HAP-1 (cell line): ENCODE data around the gene CD24.
"Not testable (repeated sequence)": the region's sequence is repeated elsewhere in the genome, so short reads cannot be mapped to it uniquely, and the experiment has no call there.

Source experiments
- DNase-seq, 2 experiments: peaks; one replicate each; pipeline ENCODE4 v3.0.0-alpha.2; 2016 to 2020; ENCODE audit warnings: low spot score in 2 of 2
- H3K27me3 ChIP-seq: fragments of 250-450 bp; sonication (Bioruptor Pico); 2 replicates; pipeline ENCODE4 v1.5.1; 2020; ENCODE audit warnings: low read depth, mild to moderate bottlenecking, moderate library complexity
- H3K36me3 ChIP-seq: fragments of 250-450 bp; sonication (Bioruptor Pico); replicated peaks from 2 replicates; pipeline ENCODE4 v1.5.1; 2020; ENCODE audit warnings: mild to moderate bottlenecking
- H3K4me1 ChIP-seq: fragments of 250-450 bp; sonication (Bioruptor Pico); 2 replicates; pipeline ENCODE4 v1.5.1; 2020; ENCODE audit warnings: mild to moderate bottlenecking
- H3K4me3 ChIP-seq: fragments of 250-450 bp; sonication (Bioruptor Pico); 2 replicates; pipeline ENCODE4 v1.5.1; 2020; ENCODE audit warnings: mild to moderate bottlenecking, moderate library complexity
- H3K9me3 ChIP-seq: fragments of 250-450 bp; sonication (Bioruptor Pico); 2 replicates; pipeline ENCODE4 v1.5.1; 2020; ENCODE audit warnings: mild to moderate bottlenecking, moderate library complexity
- in situ Hi-C: fragments of 300-500 bp; cut with MboI; formaldehyde crosslinking; loops from 3 replicates; pipeline ENCODE4 v1.14.3; 2020; ENCODE audit warnings: low sequenced_read_pairs, inconsistent platforms, mixed read lengths

CD24 gene

GRCh38 chr6:106974336-106974998 is at the start of gene CD24:
CD24 (minus strand) TSS chr6:106974729; CDS start chr6:106974646, 83 bp downstream.
- peaks cover 3% of the 10 kb centered on the region; the same call in 1 of the 2 replicates for H3K36me3 ChIP-seq
- H3K9me3 ChIP-seq: no peaks in the 10 kb centered on the region
- DNase-seq: peak; percentile 43 to 83
- no peaks in the 10 kb centered on the region for H3K27me3 ChIP-seq
- peaks cover 11% of the 10 kb centered on the region for H3K4me1 ChIP-seq
- in situ Hi-C loops: no loop called here
- H3K4me3 ChIP-seq: peak within 1 kb of the TSS; percentile 78

GRCh38 chr6:107021446-107022185 is 47.1 kb upstream of the CD24 start:
- Histone ChIP-seq H3K36me3 (no peaks in the 10 kb centered on the region), H3K4me3 (no peak overlapping the region), H3K4me1 (no peaks in the 10 kb centered on the region), H3K9me3 (no peaks in the 10 kb centered on the region), H3K27me3 (no peaks in the 10 kb centered on the region)
- in situ Hi-C loops: no loop called here
- DNase-seq: no peak

- H3K4me1 ChIP-seq: no peaks in the 10 kb centered on the region
- no peaks in the 10 kb centered on the region for H3K36me3 ChIP-seq
- DNase-seq: no peak
- in situ Hi-C loops: no loop called here
- H3K9me3 ChIP-seq: no peaks in the 10 kb centered on the region
- H3K27me3 ChIP-seq: no peaks in the 10 kb centered on the region
- H3K4me3 ChIP-seq: no peak overlapping the region
Measured at GRCh38 chr6:107020239-107020638, 45.7 kb upstream of the CD24 start.

- DNase-seq, H3K9me3 ChIP-seq: not testable (repeated sequence)
Measured at GRCh38 chr6:107019628-107020027, 45.1 kb upstream of the CD24 start.

GRCh38 chr6:107019047-107019446 is 44.5 kb upstream of the CD24 start:
- no peak overlapping the region for H3K4me3 ChIP-seq
- in situ Hi-C loops: no loop called here
- H3K4me1 ChIP-seq: no peaks in the 10 kb centered on the region
- H3K27me3 ChIP-seq: no peaks in the 10 kb centered on the region
- no peaks in the 10 kb centered on the region for H3K36me3 ChIP-seq
- DNase-seq: no peak
- no peaks in the 10 kb centered on the region; the same call in 1 of the 2 replicates for H3K9me3 ChIP-seq

More at GRCh38 chr6:107019628-107020027, 45.1 kb upstream of the CD24 start:
- in situ Hi-C loops, H3K36me3 ChIP-seq, H3K27me3 ChIP-seq, H3K4me1 ChIP-seq, H3K4me3 ChIP-seq: not testable (repeated sequence)

GRCh38 chr6:107009499-107009898 is 35.0 kb upstream of the CD24 start:
- in situ Hi-C loops: no loop called here
- no peaks in the 10 kb centered on the region for H3K36me3 ChIP-seq

GRCh38 chr6:106997392-106998158 is 23.0 kb upstream of the CD24 start:
- H3K9me3 ChIP-seq: no peaks in the 10 kb centered on the region
- no peaks in the 10 kb centered on the region for H3K4me1 ChIP-seq
- no peak overlapping the region for H3K4me3 ChIP-seq
- no peaks in the 10 kb centered on the region for H3K27me3 ChIP-seq
- peak; percentile 61 to 82 for DNase-seq
- in situ Hi-C loops: loop anchor here (25.0 kb wide), 2 partner anchors 435 to 660 kb away; partner anchors contain the start of gene ATG5
- H3K36me3 ChIP-seq: no peaks in the 10 kb centered on the region

More at GRCh38 chr6:107009499-107009898, 35.0 kb upstream of the CD24 start:
- H3K9me3 ChIP-seq: no peaks in the 10 kb centered on the region; the same call in 1 of the 2 replicates
- DNase-seq: no peak
- no peak overlapping the region for H3K4me3 ChIP-seq
- H3K4me1 ChIP-seq: no peaks in the 10 kb centered on the region
- H3K27me3 ChIP-seq: no peaks in the 10 kb centered on the region

GRCh38 chr6:106995640-106996039 is 21.1 kb upstream of the CD24 start:
- no peaks in the 10 kb centered on the region for H3K36me3 ChIP-seq
- H3K27me3 ChIP-seq: no peaks in the 10 kb centered on the region
- in situ Hi-C loops: loop anchor here (25.0 kb wide), 2 partner anchors 433 to 658 kb away; partner anchors contain the start of gene ATG5
- H3K4me1 ChIP-seq: no peaks in the 10 kb centered on the region
- H3K4me3 ChIP-seq: no peak overlapping the region
- no peaks in the 10 kb centered on the region for H3K9me3 ChIP-seq
- DNase-seq: no peak

- H3K4me3 ChIP-seq, H3K27me3 ChIP-seq, H3K4me1 ChIP-seq, H3K36me3 ChIP-seq, DNase-seq, H3K9me3 ChIP-seq: not testable (repeated sequence)
- in situ Hi-C loops: loop anchor here (10.0 to 25.0 kb wide), 3 partner anchors 427 to 652 kb away; partner anchors contain the start of gene ATG5
Measured at GRCh38 chr6:106989737-106990136, 15.2 kb upstream of the CD24 start.

GRCh38 chr6:106988664-106989063 is 14.1 kb upstream of the CD24 start:
- Histone ChIP-seq H3K9me3 (no peaks in the 10 kb centered on the region), H3K36me3 (no peaks in the 10 kb centered on the region), H3K4me1 (no peaks in the 10 kb centered on the region), H3K27me3 (peaks cover 3% of the 10 kb centered on the region; the same call in 1 of the 2 replicates), H3K4me3 (no peak overlapping the region)
- DNase-seq: no peak
- in situ Hi-C loops: loop anchor here (10.0 to 25.0 kb wide), 3 partner anchors 426 to 651 kb away; partner anchors contain the start of gene ATG5

GRCh38 chr6:106981926-106982325 is 7.4 kb upstream of the CD24 start:
- in situ Hi-C loops: loop anchor here (10.0 to 25.0 kb wide), 3 partner anchors 420 to 645 kb away; partner anchors contain the start of gene ATG5
- Histone ChIP-seq H3K36me3 (no peaks in the 10 kb centered on the region), H3K4me1 (no peaks in the 10 kb centered on the region), H3K27me3 (no peaks in the 10 kb centered on the region), H3K4me3 (no peak overlapping the region), H3K9me3 (no peaks in the 10 kb centered on the region)
- peak in 1 of 2 experiments; percentile 25 for DNase-seq

- in situ Hi-C loops: loop anchor here (10.0 to 25.0 kb wide), 3 partner anchors 419 to 644 kb away; partner anchors contain the start of gene ATG5
- Histone ChIP-seq H3K27me3 (no peaks in the 10 kb centered on the region), H3K4me3 (no peak overlapping the region), H3K36me3 (no peaks in the 10 kb centered on the region), H3K9me3 (no peaks in the 10 kb centered on the region), H3K4me1 (no peaks in the 10 kb centered on the region)
- no peak for DNase-seq
Measured at GRCh38 chr6:106980926-106981325, 6.4 kb upstream of the CD24 start.

- Histone ChIP-seq H3K4me3 (no peak overlapping the region), H3K9me3 (no peaks in the 10 kb centered on the region), H3K36me3 (no peaks in the 10 kb centered on the region), H3K27me3 (no peaks in the 10 kb centered on the region), H3K4me1 (no peaks in the 10 kb centered on the region)
- DNase-seq: peak; percentile 63 to 92
- in situ Hi-C loops: loop anchor here (25.0 kb wide), 2 partner anchors 417 to 642 kb away; partner anchors contain the start of gene ATG5
Measured at GRCh38 chr6:106979435-106979884, 4.9 kb upstream of the CD24 start.
